HG03097 (cell line): ENCODE data around the gene ARHGAP23.
"Not testable (repeated sequence)": the region's sequence is repeated elsewhere in the genome, so short reads cannot be mapped to it uniquely, and the experiment has no call there.

Experiments used
- ATAC-seq: cut with Tn5 transposase; IDR thresholded peaks from one replicate; pipeline ENCODE4 v1.9.1; 2021; ENCODE audit not compliant: unreplicated experiment, low FRiP score

ARHGAP23 gene

GRCh38 chr17:38460716-38461630 lies 32.7 kb downstream of the ARHGAP23 start:
- ATAC-seq, result no peak

- ATAC-seq, result no peak
Observed at GRCh38 chr17:38461683-38462082, 33.4 kb downstream of the ARHGAP23 start.

- no peak for ATAC-seq
Observed at GRCh38 chr17:38463451-38463858, 35.2 kb downstream of the ARHGAP23 start.

- no peak for ATAC-seq
Observed at GRCh38 chr17:38464251-38464722, 36.0 kb downstream of the ARHGAP23 start.

- ATAC-seq, result no peak
Observed at GRCh38 chr17:38464723-38465390, 36.6 kb downstream of the ARHGAP23 start.

GRCh38 chr17:38465391-38466345 lies 37.4 kb downstream of the ARHGAP23 start:
- ATAC-seq, result no peak

- ATAC-seq, result no peak
Observed at GRCh38 chr17:38466346-38467315, 38.4 kb downstream of the ARHGAP23 start.

GRCh38 chr17:38467491-38467890 lies 39.2 kb downstream of the ARHGAP23 start:
- ATAC-seq, result no peak

- ATAC-seq, result no peak
Observed at GRCh38 chr17:38469875-38470274, 41.6 kb downstream of the ARHGAP23 start.

- not testable (repeated sequence) for ATAC-seq
Observed at GRCh38 chr17:38471253-38471652, 43.0 kb downstream of the ARHGAP23 start.

GRCh38 chr17:38474666-38475065 lies 46.4 kb downstream of the ARHGAP23 start:
- ATAC-seq, result not testable (repeated sequence)

GRCh38 chr17:38476549-38476948 lies 48.3 kb downstream of the ARHGAP23 start:
- ATAC-seq, result no peak

GRCh38 chr17:38477417-38477816 lies 49.2 kb downstream of the ARHGAP23 start:
- not testable (repeated sequence) for ATAC-seq

- not testable (repeated sequence) for ATAC-seq
Observed at GRCh38 chr17:38477951-38478350, 49.7 kb downstream of the ARHGAP23 start.

- ATAC-seq, result not testable (repeated sequence)
Observed at GRCh38 chr17:38478667-38479066, 50.4 kb downstream of the ARHGAP23 start.

GRCh38 chr17:38482039-38482699 lies 53.9 kb downstream of the ARHGAP23 start:
- ATAC-seq, result not testable (repeated sequence)

- ATAC-seq, result not testable (repeated sequence)
Observed at GRCh38 chr17:38482700-38483043, 54.4 kb downstream of the ARHGAP23 start.

- ATAC-seq, result not testable (repeated sequence)
Observed at GRCh38 chr17:38484242-38485145, 56.2 kb downstream of the ARHGAP23 start.
